Rectal smooth muscle tissue (tissue), 1 donor: ENCODE data around the gene LIMS1.
"Not testable (repeated sequence)": the region's sequence is repeated elsewhere in the genome, so short reads cannot be mapped to it uniquely, and the experiment has no call there.

Experiments used
- H3K27ac ChIP-seq: one replicate; pipeline ENCODE4 v1.7.0; 2013; ENCODE audit warnings: low read depth, low read length, inconsistent platforms
- H3K27me3 ChIP-seq: one replicate; pipeline ENCODE4 v1.7.0; 2013; ENCODE audit warnings: low read length; ENCODE audit not compliant: control insufficient read depth, insufficient read depth
- H3K36me3 ChIP-seq: one replicate; pipeline ENCODE4 v1.7.0; 2013; ENCODE audit warnings: low read length; ENCODE audit not compliant: control insufficient read depth, insufficient read depth
- H3K4me1 ChIP-seq: one replicate; pipeline ENCODE4 v1.7.0; 2013; ENCODE audit warnings: low read length; ENCODE audit not compliant: control insufficient read depth, insufficient read depth
- H3K4me3 ChIP-seq: one replicate; pipeline ENCODE4 v1.7.0; 2013; ENCODE audit warnings: low read length
- H3K9ac ChIP-seq: one replicate; pipeline ENCODE4 v1.7.0; 2013; ENCODE audit warnings: low read length

The LIMS1 gene

DNA sequence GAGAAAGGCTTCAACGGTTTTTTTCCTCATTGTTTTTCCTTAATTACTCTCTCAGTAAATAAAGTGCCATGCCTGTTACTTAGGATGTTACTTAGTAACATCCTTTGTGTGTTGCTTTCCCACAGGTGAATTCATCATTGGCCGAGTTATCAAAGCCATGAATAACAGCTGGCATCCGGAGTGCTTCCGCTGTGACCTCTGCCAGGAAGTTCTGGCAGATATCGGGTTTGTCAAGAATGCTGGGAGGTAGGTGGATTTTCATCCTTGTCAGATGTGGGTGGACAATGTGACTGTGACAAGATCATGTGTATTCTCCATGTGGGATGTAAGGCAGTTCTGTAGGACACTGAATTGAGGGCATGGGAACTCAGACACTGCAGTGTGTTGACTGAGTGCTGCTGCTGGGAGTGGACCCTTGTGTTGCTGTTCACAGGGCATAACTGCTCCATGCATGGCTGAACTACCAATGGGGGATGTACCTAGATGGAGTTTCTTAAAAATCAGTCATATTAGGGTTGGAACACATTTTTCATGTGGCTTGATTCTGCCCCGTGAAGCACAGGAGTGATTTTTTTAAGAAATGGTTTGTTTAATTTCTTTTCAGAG is 138.0 kb downstream of the LIMS1 start:
- not testable (repeated sequence) for H3K4me1 ChIP-seq, H3K27me3 ChIP-seq, H3K27ac ChIP-seq, H3K9ac ChIP-seq, H3K4me3 ChIP-seq, H3K36me3 ChIP-seq

DNA sequence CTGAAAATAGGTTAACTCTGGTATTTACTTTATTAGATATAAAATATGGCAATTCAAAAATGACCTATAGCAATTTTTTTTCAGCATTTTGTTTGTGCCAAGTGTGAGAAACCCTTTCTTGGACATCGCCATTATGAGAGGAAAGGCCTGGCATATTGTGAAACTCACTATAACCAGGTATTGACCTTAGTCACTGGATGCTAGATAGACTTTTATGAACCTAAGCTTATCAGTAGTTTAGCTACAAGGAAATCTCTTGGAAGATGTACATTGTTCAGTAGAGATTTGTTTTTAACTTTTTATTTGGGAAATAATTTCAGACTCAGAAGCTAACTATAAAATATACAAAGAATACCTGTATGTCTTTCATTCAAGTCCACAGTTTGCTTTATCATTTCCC is 142.3 kb downstream of the LIMS1 start:
- not testable (repeated sequence) for H3K36me3 ChIP-seq, H3K27ac ChIP-seq, H3K27me3 ChIP-seq, H3K9ac ChIP-seq, H3K4me1 ChIP-seq, H3K4me3 ChIP-seq

DNA sequence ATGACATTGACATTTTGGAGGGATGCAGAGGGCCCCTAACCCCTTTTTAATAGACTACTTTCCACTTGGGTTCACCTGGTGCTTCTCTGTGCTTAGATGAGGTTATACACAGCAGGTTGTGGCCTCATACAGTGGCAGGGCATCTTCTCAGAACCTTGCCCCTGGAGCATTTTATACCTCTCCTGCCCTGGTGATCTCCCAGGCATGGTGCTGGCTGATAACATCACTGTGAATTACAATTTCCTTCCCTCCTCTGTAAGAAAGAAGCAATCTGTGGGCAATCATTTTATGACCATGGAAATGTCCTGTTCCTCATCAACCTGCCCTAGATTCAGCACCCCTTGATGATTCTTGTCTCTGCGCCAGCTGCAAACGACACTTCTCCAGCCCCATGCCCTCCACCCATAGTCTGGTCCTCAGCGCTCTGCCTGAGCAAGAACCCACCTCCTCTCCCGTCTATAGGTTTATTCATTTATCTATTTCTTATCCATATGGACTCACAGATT is 143.0 kb downstream of the LIMS1 start:
- H3K4me1 ChIP-seq, H3K27ac ChIP-seq: not testable (repeated sequence)

DNA sequence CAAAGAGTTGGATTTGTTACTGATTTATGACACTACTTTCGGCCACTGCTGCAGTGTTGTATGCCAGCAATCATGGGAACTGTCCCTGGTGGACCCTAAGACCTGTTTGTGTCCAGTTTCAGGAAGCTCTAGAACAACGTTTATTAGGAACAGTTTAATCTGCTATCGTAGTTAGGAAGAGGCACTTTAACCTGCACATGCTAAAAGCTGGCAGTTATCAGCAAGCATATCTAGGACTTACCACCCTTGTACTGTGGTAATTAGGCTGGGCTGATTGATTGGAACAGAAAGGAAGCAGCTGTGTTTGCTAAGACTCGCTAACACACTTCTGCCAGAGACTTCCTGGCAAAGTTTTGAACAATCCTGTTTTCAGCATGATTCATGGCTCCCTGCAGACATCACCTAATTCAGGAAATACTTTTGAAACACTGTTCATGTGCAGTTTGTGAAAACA is 144.0 kb downstream of the LIMS1 start:
- not testable (repeated sequence) for H3K27ac ChIP-seq, H3K27me3 ChIP-seq

More for the DNA sequence above, 143.0 kb downstream of the LIMS1 start:
- not testable (repeated sequence) for H3K36me3 ChIP-seq, H3K9ac ChIP-seq, H3K27me3 ChIP-seq, H3K4me3 ChIP-seq

DNA sequence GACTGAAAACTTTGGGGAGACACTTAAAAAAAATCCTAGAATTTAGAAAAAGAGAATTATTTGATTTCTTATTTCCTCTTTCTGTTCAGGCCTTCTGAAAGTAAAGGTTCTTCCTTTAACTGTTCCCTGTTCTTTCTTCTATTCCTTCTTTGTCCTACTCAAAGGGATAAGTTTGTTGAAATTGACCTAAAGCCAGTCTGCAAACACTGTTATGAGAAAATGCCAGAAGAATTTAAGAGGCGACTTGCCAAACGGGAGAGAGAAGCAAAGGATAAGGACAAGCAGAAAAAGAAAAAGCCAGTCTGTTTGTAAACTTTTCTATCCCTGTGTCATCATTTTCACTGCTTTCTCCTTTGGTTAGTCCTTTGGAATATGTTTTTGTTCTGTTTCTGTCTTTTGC is 146.5 kb downstream of the LIMS1 start:
- H3K9ac ChIP-seq, H3K27me3 ChIP-seq, H3K27ac ChIP-seq, H3K4me1 ChIP-seq, H3K36me3 ChIP-seq, H3K4me3 ChIP-seq: not testable (repeated sequence)

More for the DNA sequence above, 144.0 kb downstream of the LIMS1 start:
- not testable (repeated sequence) for H3K4me1 ChIP-seq, H3K36me3 ChIP-seq, H3K4me3 ChIP-seq, H3K9ac ChIP-seq

DNA sequence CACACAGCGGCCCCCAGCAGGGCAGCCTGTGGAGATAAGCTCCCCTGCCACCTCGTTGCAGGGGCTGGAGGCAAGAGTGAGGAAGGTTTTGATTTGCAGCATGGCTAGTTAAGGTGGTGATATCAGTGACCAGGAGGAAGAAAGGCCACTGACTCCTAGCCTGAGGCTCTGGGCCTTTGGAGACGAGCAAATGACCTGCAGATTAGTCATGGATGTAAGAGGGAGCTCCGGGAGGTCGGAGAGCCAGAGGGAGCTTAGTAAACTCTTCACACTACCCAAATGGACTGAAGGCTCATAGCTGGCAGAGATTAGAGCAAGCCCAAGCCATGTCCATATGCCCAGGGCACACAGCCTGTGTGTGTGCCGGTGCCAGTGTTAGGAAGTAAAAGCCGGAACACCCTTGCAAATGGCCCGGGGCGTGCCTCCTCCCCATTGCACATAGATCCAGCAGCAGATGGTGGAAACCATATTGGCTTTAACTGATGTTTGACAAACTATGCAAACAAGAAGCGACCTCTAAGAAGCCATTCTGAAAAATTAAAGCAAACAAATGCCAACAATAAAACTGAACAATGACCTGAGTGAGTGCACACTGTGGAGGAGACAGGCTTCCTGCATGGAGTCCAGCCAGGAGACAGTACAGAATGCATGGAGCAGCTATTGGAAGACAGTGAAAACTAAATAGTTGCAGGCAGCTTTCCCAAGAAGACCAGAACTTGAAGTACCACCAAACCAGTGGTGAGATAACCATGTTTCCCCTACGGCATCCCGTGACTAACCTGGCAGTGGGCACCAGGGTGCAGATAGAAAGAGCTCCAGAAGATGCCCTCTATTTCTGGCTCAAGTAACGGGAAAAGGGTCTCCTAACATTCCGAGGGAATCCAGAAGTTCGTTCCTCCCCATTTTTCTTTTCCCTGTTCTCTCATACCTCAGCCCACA is 154.8 kb downstream of the LIMS1 start:
- H3K4me1 ChIP-seq, H3K27ac ChIP-seq, H3K4me3 ChIP-seq, H3K36me3 ChIP-seq, H3K9ac ChIP-seq, H3K27me3 ChIP-seq: not testable (repeated sequence)

DNA sequence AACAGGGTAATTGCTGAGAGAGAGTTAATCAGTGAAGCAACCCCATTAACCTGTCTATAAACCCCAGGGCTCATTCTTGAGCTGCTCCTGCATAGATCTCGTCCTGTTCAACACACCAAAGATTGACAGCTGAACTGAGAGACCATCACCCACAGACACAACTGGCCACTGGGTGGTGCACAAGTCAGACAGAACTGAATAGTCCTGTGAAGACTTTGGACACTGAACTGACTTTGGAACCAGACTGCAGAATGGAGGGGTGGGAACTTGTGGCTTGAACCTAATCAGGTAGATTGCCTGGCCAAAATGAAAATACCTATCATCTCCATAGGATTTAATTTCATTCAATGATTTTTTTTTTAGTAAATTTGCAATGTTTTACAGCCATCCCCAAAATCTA is 155.7 kb downstream of the LIMS1 start:
- H3K27ac ChIP-seq, H3K4me3 ChIP-seq, H3K27me3 ChIP-seq, H3K9ac ChIP-seq, H3K4me1 ChIP-seq, H3K36me3 ChIP-seq: not testable (repeated sequence)

DNA sequence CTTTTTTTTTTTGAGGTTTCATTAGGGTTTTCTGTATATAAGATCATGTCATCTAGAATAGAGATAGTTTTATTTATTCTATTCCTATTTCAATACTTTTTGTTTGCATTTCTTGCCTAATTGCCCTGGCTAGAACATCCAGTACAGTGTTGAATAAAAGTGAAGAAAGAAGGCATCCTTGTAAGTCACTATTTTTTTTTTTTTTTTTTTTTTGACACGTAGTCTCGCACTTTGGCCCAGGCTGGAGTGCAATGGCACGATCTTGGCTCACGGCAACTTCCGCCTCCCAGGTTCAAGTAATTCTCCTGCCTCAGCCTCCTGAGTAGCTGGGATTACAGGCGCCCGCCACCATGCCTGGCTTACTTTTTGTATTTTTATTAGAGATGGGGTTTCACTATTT is 157.2 kb downstream of the LIMS1 start:
- Histone ChIP-seq H3K9ac (no peak overlapping the region), H3K4me3 (no peak overlapping the region), H3K4me1 (no peaks in the 10 kb centered on the region)

DNA sequence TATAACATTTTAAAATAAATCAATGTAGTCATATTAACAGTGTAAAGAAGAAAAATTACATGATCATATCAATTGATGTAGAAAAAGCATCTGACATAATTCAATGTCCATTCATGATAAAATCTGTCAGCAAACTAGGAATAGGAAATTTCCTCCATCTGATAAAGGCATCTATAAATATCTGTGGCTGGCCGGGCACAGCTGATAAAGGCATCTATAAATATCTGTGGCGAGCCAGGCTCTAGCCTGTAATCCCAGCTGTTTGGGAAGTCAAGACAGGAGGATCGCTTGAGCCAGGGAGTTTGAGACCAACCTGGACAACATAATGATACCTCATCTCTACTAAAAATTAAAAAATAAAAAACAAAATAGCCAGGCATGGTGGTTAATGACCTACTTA is 166.9 kb downstream of the LIMS1 start:
- H3K27ac ChIP-seq: no peak overlapping the region
- H3K4me1 ChIP-seq: no peaks in the 10 kb centered on the region
- no peak overlapping the region for H3K9ac ChIP-seq
- no peaks in the 10 kb centered on the region for H3K27me3 ChIP-seq
- no peak overlapping the region for H3K4me3 ChIP-seq
- no peaks in the 10 kb centered on the region for H3K36me3 ChIP-seq

More for the DNA sequence above, 157.2 kb downstream of the LIMS1 start:
- no peak overlapping the region for H3K27ac ChIP-seq
- no peaks in the 10 kb centered on the region for H3K27me3 ChIP-seq
- no peaks in the 10 kb centered on the region for H3K36me3 ChIP-seq

DNA sequence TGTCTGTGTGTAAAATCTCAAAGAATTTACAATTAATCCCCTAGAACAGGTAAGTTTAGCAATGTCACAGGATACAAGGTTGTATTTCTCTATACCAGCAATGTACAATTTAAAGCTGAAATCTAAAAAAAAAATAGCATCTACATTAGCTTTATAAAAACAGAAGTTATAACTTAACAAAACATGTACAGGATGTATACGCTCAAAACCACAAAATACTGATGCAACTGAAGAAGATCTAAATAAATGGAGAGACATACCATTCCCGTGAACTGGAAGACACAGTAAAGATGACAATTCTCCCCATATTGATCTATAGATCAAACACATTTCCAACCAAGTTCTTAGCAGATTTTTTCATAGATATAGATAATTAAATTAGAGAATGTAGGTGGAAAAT is 167.5 kb downstream of the LIMS1 start:
- Histone ChIP-seq H3K27me3 (no peaks in the 10 kb centered on the region), H3K27ac (no peak overlapping the region), H3K9ac (no peak overlapping the region), H3K4me3 (no peak overlapping the region), H3K4me1 (no peaks in the 10 kb centered on the region), H3K36me3 (no peaks in the 10 kb centered on the region)

DNA sequence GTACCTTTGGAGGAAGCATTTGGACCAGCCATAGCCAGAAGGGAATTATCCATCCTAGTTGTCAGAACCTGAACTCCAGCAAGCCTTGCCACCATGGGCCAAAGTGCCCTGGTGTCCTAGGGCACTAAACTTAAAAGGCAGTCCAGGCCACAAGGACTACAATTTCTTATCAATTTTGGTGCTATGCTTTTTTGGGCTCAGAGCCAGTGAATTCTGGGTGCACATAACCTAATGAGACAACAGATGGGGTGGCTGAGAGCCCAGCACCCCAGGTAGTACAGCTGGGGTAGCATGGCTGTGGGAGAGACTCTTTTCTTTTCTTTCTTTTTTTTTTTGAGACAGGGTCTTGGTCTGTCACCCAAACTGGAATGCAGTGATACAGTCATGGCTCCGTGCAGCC is 170.6 kb downstream of the LIMS1 start:
- no peaks in the 10 kb centered on the region for H3K4me1 ChIP-seq
- H3K27ac ChIP-seq: no peak overlapping the region
- H3K9ac ChIP-seq: no peak overlapping the region
- H3K27me3 ChIP-seq: no peaks in the 10 kb centered on the region
- H3K36me3 ChIP-seq: no peaks in the 10 kb centered on the region
- H3K4me3 ChIP-seq: no peak overlapping the region

DNA sequence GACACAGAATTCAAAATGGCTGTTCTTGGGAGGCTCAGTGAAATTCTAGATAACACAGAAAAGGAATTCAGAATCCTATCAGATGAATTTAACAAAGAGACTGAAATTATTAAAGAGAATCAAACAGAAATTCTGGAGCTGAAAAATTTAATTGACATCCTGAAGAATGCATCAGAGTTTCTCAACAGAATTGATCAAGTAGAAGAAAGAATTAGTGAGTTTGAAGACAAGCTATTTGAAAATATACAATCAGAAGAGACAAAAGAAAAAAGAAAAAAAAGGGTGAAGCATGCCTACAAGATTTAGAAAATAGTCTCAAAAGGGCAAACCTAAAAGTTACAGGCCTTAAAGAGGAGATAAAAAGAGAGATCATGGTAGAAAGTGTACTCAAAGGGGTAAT is 173.0 kb downstream of the LIMS1 start:
- Histone ChIP-seq H3K4me1 (no peaks in the 10 kb centered on the region), H3K36me3 (no peaks in the 10 kb centered on the region), H3K27ac (no peak overlapping the region), H3K4me3 (no peak overlapping the region), H3K27me3 (no peaks in the 10 kb centered on the region), H3K9ac (no peak overlapping the region)

DNA sequence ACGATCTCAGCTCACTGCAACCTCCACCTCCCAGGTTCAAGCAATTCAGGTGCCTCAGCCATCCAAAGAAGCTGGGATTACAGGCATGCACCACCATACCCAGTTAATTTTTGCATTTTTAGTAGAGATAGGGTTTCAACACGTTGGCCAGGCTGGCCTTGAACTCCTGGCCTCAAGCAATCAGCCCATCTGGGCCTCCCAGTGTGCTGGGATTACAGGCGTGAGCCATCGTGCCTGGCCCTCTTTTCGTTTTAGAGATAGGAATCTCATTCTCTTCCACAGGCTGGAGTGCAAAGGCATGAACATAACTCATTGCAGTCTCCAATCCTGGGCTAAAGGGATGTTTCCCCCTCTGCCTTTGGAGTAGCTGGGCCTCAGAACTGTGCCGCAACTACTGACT is 182.7 kb downstream of the LIMS1 start:
- H3K9ac ChIP-seq, H3K27ac ChIP-seq, H3K36me3 ChIP-seq, H3K27me3 ChIP-seq, H3K4me3 ChIP-seq, H3K4me1 ChIP-seq: not testable (repeated sequence)
